Fibroblast of mammary gland (primary cell): ENCODE data around the gene MUC2.

Experiments
- DNase-seq: peaks from one replicate; pipeline ENCODE4 v3.0.0-alpha.2; 2010; ENCODE audit warnings: low read depth
- H3K4me3 ChIP-seq: 2 replicates; pipeline ENCODE4 v1.5.1; 2011; ENCODE audit warnings: low read depth, mild to moderate bottlenecking, low read length, moderate library complexity; ENCODE audit not compliant: control insufficient read depth
- TF ChIP-seq, protein P1 (sequence below): conservative IDR thresholded peaks from 2 replicates; pipeline ENCODE4 v1.5.1; 2011; ENCODE audit warnings: low read depth, low read length, inconsistent platforms; ENCODE audit not compliant: control insufficient read depth, insufficient read depth

Gene MUC2

DNA sequence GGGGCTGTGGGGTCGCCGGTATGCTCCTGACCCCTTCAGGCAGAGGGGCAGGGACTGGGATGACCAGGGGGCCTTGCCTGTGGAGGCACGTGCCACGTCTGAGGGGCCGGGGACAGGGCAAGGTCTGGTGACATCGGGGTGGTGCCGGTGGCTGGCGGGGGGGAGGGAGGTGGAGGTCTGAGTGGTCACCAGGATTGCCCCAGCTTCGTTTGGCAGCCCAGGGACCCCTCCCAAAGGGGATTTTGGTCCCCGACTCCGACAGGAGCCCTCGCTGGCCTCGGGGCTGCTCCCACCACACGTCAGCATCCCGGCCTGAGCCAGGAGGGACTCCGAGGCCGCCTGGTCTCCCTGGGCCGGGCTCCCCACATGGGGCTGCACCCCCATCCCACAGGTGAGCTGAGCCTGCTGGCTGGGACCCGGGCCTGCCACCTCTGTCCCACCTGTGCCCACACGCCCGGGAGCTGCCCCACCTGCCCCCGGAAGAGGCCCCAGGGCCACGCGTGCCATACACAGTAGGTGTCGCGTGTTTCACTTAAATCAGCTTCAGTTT lies 37.1 kb upstream of the MUC2 start:
- H3K4me3 ChIP-seq, result no peak overlapping the region
- no peak for DNase-seq
- TF ChIP-seq, protein P1, sequence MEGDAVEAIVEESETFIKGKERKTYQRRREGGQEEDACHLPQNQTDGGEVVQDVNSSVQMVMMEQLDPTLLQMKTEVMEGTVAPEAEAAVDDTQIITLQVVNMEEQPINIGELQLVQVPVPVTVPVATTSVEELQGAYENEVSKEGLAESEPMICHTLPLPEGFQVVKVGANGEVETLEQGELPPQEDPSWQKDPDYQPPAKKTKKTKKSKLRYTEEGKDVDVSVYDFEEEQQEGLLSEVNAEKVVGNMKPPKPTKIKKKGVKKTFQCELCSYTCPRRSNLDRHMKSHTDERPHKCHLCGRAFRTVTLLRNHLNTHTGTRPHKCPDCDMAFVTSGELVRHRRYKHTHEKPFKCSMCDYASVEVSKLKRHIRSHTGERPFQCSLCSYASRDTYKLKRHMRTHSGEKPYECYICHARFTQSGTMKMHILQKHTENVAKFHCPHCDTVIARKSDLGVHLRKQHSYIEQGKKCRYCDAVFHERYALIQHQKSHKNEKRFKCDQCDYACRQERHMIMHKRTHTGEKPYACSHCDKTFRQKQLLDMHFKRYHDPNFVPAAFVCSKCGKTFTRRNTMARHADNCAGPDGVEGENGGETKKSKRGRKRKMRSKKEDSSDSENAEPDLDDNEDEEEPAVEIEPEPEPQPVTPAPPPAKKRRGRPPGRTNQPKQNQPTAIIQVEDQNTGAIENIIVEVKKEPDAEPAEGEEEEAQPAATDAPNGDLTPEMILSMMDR, result no peak

DNA sequence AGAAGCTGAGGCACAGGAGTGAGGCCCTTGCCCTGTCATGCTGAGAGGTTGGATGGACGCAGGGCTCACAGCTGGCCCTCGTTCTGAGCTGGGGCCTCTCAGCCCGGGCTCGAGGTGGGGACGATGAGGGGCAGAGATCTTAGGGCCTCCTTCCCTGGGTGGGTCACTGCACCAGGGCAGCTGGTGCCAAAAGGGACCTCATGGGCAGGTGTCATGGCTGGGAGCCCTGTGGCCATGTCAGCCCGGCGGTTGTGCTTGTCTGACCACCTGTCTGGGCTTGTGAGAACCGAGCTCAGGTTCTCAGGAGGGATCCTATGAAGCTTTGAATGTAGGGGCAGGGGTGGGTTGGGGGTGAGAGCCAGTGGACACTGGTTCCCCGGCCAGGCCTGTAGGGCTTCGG lies 36.3 kb upstream of the MUC2 start:
- DNase-seq, result no peak
- TF ChIP-seq, protein P1, result no peak
- H3K4me3 ChIP-seq, result no peak overlapping the region

DNA sequence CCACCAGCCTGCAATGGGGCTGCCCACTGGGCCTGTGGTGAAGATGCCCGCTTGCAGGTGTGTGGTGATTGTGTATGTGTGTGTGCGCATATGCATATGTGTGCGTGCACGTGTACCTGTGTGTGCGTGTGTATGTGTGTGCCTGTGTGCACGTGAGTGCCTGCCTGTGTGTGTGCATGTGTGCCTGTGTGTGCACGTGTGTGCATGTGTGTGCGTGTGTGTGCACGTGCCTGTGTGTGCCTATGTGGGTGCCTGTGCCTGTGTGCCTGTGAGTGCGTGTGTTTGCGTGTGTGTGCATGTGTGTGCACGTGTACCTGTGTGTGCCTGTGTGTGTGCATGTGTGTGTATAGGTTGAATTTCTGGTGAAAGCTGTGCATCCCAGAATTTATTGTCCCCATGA lies 35.8 kb upstream of the MUC2 start:
- H3K4me3 ChIP-seq, result no peak overlapping the region
- TF ChIP-seq, protein P1, result no peak
- DNase-seq, result no peak

DNA sequence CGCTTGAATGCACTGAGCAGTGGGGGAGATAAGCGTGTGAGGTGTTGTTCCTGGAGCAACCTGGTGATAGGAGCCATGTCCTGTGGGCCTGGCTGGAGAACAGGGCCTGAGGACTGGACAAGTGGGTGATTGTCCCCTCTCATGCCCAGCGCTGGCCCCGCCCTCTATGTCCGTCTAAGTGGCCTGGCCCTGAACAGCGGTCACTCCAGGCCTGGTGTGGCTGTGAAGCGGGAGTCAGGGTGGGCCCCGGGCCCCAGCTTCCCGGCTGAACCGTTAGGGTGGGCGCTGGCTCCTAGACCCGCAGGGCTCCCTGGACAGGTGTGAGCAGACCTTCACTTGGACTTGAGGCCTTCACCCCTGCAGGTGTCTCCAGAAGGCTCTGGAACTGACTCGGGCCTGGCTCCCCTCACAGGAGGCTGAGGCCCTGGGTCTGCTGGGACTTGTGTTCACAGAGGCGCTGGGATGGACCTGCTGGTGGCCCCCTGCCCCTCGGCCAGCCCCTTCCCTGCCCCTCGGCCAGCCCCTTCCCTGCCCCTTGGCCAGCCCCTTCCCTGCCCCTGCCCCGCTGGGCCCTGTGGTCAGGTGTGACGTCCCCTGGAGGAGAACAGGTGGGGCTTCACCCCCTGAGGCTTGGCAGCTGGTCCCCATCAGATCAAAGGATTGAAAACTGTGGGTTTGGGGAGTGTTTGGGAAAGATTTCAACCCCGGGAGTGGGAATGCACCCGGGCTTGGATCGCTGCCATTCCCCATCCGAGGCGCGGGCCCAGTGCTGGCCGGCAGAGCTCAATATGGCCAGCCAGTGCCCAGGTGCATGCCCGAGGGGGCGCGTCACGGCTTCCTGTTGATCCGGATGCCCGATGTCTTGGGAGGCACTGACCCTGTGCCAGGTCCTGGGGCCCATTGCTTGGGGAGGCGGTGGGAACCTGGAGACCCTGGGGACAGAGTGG lies 34.9 kb upstream of the MUC2 start:
- DNase-seq, result no peak
- TF ChIP-seq, protein P1, result no peak
- H3K4me3 ChIP-seq, result no peak overlapping the region

DNA sequence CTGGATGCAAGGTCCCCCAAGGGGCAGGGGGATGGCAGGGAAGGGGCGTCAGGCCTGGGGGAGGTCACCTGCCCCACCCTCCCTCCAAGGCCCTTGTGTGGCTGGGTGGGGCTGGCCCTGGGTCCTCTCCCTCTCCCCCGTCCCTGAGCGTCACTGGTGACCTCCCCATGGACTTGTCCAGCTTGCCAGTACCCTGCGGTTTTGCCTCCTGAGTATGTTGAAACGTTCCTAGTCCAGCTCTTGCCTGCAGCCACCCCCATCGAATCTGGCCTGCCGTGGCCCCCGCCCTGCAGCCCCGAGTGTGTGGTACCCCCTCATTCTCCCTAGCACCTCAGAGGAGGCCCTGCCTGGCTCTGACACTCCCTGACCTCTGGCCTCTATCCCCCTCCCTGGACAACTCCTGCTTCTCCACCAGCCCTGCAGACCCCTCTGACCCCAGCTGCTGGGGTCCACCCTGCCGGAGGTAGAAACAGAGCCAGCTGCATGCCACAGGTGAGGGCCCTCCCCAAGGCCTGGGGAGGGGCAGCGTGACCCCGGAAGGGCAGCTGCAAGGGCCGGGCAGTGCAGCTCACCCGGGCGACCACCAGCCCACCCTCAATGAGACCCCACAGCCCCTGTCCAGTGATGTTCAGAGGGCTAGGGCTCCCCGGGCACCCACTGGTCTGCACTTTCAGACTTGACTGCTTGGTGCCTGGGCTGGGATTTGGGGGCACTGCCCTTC lies 34.1 kb upstream of the MUC2 start:
- no peak overlapping the region for H3K4me3 ChIP-seq
- DNase-seq, result no peak

DNA sequence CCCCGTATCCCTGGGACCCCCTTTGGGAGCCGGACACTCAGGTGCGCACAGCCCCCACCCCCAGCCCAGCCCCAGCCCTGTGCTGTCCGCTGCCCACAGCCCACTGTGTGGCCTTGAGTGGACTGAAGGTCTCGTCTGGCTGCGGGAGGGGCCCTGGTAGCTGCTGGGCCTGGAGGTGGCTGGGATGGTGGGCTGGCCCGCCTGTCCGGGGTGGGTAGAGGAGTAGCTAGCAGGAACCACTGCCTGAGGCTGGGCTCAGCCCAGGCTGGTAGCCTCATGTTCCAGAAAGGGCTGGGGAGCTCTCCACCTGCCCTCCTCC lies 33.6 kb upstream of the MUC2 start:
- H3K4me3 ChIP-seq, result no peak overlapping the region
- TF ChIP-seq, protein P1, result no peak
- DNase-seq, result no peak

More for the DNA sequence above, 34.1 kb upstream of the MUC2 start:
- TF ChIP-seq, protein P1, result no peak
